ENCODE results near the gene DAO. TPM values are rescaled to one million over a fixed set of nuclear protein-coding genes. Genes with fewer than 3 reads are reported as not detected.

Gene DAO
- total RNA-seq, 2 donors from 2014 or later = not detected

- TF ChIP-seq CTCF (IDR thresholded peaks at IDR 0.05) = no peak
- no peak overlapping the region for H3K27ac ChIP-seq
These were observed 4.6 kb upstream of the DAO start for GRCh38 chr12:108875280-108875679.

DNA sequence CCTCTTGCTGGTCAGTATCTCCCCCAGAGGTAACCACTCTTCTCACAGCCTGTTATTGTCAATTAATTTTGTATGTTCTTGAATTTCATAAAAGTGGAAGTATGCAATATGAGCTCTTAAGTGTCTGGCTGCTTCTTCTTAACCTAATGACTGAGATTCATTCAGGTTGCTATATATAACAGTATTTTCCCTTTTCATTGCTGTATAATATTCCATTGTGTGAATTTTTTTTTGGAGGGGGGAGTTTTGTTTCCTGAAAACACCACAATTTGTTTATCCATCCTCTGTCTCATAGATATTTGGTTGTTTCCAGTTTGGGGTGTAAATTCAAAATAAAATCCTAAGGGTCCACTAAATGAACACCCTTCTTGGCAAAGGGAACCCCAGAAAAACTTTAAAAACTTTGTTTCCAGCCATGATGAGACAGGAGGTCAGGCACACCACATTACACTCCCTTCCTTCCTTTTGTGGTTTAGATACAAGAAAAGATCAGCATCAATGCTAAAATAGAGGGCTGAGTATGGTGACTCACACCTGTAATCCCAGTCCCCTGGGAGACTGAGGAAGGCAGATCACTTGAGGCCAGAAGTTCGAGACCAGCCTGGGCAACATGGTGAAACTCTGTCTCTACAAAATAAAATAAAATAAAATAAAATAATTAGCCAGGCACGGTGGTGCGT is 4.1 kb upstream of the DAO start:
- H3K27ac ChIP-seq = no peak overlapping the region
- no peaks in the 10 kb centered on the region for H3K36me3 ChIP-seq
- DNase-seq (ENCODE audit: low spot score) = no peak
- no peaks in the 10 kb centered on the region for H3K4me1 ChIP-seq
- no peaks in the 10 kb centered on the region for H3K27me3 ChIP-seq
- TF ChIP-seq CTCF (IDR thresholded peaks at IDR 0.05) = no peak
- H3K4me3 ChIP-seq = no peak overlapping the region
- H3K9me3 ChIP-seq = no peaks in the 10 kb centered on the region

More at GRCh38 chr12:108875280-108875679, 4.6 kb upstream of the DAO start:
- Histone ChIP-seq H3K36me3 (no peaks in the 10 kb centered on the region), H3K9me3 (no peaks in the 10 kb centered on the region), H3K4me3 (no peak overlapping the region), H3K27me3 (no peaks in the 10 kb centered on the region), H3K4me1 (no peaks in the 10 kb centered on the region)
- DNase-seq (ENCODE audit: low spot score) = no peak

- Histone ChIP-seq H3K4me3 (no peak overlapping the region), H3K36me3 (no peaks in the 10 kb centered on the region), H3K27me3 (no peaks in the 10 kb centered on the region), H3K4me1 (no peaks in the 10 kb centered on the region), H3K27ac (no peak overlapping the region), H3K9me3 (no peaks in the 10 kb centered on the region)
- DNase-seq (ENCODE audit: low spot score) = no peak
- no peak for TF ChIP-seq CTCF (IDR thresholded peaks at IDR 0.05)
These were observed 3.3 kb upstream of the DAO start for GRCh38 chr12:108876550-108876949.

- no peaks in the 10 kb centered on the region for H3K27me3 ChIP-seq
- H3K4me3 ChIP-seq = no peak overlapping the region
- TF ChIP-seq CTCF (IDR thresholded peaks at IDR 0.05) = no peak
- no peaks in the 10 kb centered on the region for H3K4me1 ChIP-seq
- H3K36me3 ChIP-seq = no peaks in the 10 kb centered on the region
- H3K9me3 ChIP-seq = no peaks in the 10 kb centered on the region
- no peak overlapping the region for H3K27ac ChIP-seq
- DNase-seq (ENCODE audit: low spot score) = no peak
These were observed 2.1 kb downstream of the DAO start for GRCh38 chr12:108881953-108882352.

- DNase-seq (ENCODE audit: low spot score) = peak; percentile 67
- Histone ChIP-seq H3K9me3 (no peaks in the 10 kb centered on the region), H3K27ac (no peak overlapping the region), H3K4me3 (no peak overlapping the region), H3K4me1 (no peaks in the 10 kb centered on the region), H3K27me3 (no peaks in the 10 kb centered on the region), H3K36me3 (no peaks in the 10 kb centered on the region)
- peak in 1 of 2 donors; percentile 64 for TF ChIP-seq CTCF (IDR thresholded peaks at IDR 0.05)
These were observed 4.5 kb downstream of the DAO start for GRCh38 chr12:108884116-108885012.

Measured in right atrium auricular region (tissue), 2 donors.